ENCODE results near the gene ADGRG3.

Gene ADGRG3

GRCh38 chr16:57651344-57652333 is 16.5 kb upstream of the ADGRG3 start:
- H3K9me3 Mint-ChIP-seq, result no peaks in the 10 kb centered on the region
- H3K27ac Mint-ChIP-seq, result no peak overlapping the region

GRCh38 chr16:57652695-57653471 is 15.2 kb upstream of the ADGRG3 start:
- H3K36me3 Mint-ChIP-seq (ENCODE audit: low read depth), result no peaks in the 10 kb centered on the region
- peaks cover 22% of the 10 kb centered on the region for H3K4me1 Mint-ChIP-seq
- H3K27ac Mint-ChIP-seq, result no peak overlapping the region
- peaks cover 5% of the 10 kb centered on the region for H3K27me3 Mint-ChIP-seq (ENCODE audit: low read depth, poor library complexity)
- H3K9me3 Mint-ChIP-seq, result no peaks in the 10 kb centered on the region
- TF ChIP-seq, protein P1, sequence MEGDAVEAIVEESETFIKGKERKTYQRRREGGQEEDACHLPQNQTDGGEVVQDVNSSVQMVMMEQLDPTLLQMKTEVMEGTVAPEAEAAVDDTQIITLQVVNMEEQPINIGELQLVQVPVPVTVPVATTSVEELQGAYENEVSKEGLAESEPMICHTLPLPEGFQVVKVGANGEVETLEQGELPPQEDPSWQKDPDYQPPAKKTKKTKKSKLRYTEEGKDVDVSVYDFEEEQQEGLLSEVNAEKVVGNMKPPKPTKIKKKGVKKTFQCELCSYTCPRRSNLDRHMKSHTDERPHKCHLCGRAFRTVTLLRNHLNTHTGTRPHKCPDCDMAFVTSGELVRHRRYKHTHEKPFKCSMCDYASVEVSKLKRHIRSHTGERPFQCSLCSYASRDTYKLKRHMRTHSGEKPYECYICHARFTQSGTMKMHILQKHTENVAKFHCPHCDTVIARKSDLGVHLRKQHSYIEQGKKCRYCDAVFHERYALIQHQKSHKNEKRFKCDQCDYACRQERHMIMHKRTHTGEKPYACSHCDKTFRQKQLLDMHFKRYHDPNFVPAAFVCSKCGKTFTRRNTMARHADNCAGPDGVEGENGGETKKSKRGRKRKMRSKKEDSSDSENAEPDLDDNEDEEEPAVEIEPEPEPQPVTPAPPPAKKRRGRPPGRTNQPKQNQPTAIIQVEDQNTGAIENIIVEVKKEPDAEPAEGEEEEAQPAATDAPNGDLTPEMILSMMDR (IDR thresholded peaks at IDR 0.05), result no peak
- DNase-seq, result no peak
- no peak overlapping the region for H3K4me3 Mint-ChIP-seq

More at GRCh38 chr16:57651344-57652333, 16.5 kb upstream of the ADGRG3 start:
- peaks cover 3% of the 10 kb centered on the region for H3K27me3 Mint-ChIP-seq (ENCODE audit: low read depth, poor library complexity)
- TF ChIP-seq, protein P1 (IDR thresholded peaks at IDR 0.05), result no peak
- H3K4me3 Mint-ChIP-seq, result no peak overlapping the region
- no peak for DNase-seq
- no peaks in the 10 kb centered on the region for H3K36me3 Mint-ChIP-seq (ENCODE audit: low read depth)
- peaks cover 22% of the 10 kb centered on the region for H3K4me1 Mint-ChIP-seq

DNA sequence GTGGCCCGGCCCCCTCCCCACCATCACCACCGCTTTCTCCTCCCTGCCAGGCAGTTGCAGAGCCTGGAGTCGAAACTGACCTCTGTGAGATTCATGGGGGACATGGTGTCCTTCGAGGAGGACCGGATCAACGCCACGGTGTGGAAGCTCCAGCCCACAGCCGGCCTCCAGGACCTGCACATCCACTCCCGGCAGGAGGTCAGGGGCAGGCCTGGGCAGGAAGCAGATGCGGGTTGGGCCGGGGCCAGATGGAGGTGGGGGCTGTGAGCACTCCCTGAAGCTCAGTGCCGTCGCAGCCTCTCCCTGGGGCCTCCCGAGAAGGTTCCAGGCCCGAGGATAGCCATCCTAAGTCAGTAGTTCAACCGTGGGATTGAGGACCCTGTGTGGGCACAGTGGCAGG is 14.2 kb upstream of the ADGRG3 start:
- H3K4me1 Mint-ChIP-seq, result peaks cover 22% of the 10 kb centered on the region
- H3K27ac Mint-ChIP-seq, result peak overlapping the region; percentile 61
- H3K27me3 Mint-ChIP-seq (ENCODE audit: low read depth, poor library complexity), result peaks cover 6% of the 10 kb centered on the region
- H3K9me3 Mint-ChIP-seq, result no peaks in the 10 kb centered on the region
- no peak overlapping the region for H3K4me3 Mint-ChIP-seq
- TF ChIP-seq, protein P1 (IDR thresholded peaks at IDR 0.05), result no peak
- H3K36me3 Mint-ChIP-seq (ENCODE audit: low read depth), result no peaks in the 10 kb centered on the region
- DNase-seq, result no peak

DNA sequence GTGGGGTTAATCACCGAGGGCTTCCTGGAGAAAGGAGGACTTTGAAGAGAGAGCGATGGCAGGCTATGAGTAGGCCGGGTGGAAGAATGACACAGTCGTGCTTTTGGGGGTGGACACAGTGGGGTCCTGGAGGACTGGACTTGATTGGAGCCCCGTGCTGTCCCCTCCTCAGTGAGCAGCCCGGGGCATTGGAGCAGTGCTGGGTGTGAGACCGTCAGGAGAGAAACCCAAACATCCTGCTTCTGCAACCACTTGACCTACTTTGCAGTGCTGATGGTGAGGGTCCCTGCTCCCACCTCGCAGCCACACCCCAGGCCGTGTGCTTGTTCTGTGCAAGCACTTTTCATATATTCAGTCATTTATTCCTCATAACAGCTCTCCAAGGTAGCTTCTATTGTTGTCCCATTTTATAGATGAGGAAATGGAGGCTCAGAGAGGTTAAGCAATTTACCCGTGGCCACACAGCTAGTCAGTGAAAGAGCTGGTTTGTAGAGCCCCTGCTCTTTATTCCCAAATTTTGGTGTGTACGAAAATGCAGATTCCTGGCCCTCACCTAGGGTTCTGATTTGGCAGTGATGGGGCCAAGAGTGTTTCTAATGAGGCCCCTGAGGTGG is 11.7 kb upstream of the ADGRG3 start:
- DNase-seq, result no peak
- Mint-ChIP-seq H3K9me3 (no peaks in the 10 kb centered on the region), H3K4me3 (no peak overlapping the region), H3K27ac (no peak overlapping the region), H3K36me3 (ENCODE audit: low read depth) (no peaks in the 10 kb centered on the region), H3K4me1 (peaks cover 25% of the 10 kb centered on the region), H3K27me3 (ENCODE audit: low read depth, poor library complexity) (peaks cover 7% of the 10 kb centered on the region)
- TF ChIP-seq, protein P1 (IDR thresholded peaks at IDR 0.05), result no peak

GRCh38 chr16:57657228-57657627 is 10.9 kb upstream of the ADGRG3 start:
- TF ChIP-seq, protein P1 (IDR thresholded peaks at IDR 0.05), result no peak
- Mint-ChIP-seq H3K36me3 (ENCODE audit: low read depth) (no peaks in the 10 kb centered on the region), H3K27me3 (ENCODE audit: low read depth, poor library complexity) (peaks cover 6% of the 10 kb centered on the region), H3K4me1 (peaks cover 17% of the 10 kb centered on the region), H3K27ac (no peak overlapping the region), H3K4me3 (no peak overlapping the region), H3K9me3 (no peaks in the 10 kb centered on the region)
- DNase-seq, result no peak
